GM21423 (cell line): ENCODE results near the gene CHRND.

Source experiments
- ATAC-seq: cut with Tn5 transposase; IDR thresholded peaks from one replicate; pipeline ENCODE4 v1.9.1; 2021; ENCODE audit warnings: mild to moderate bottlenecking, moderate library complexity; ENCODE audit not compliant: unreplicated experiment

CHRND gene

GRCh38 chr2:232502911-232503808 is 22.8 kb upstream of the CHRND start:
- ATAC-seq: no peak

GRCh38 chr2:232503809-232504323 is 22.1 kb upstream of the CHRND start:
- ATAC-seq: no peak

GRCh38 chr2:232504438-232504837 is 21.5 kb upstream of the CHRND start:
- no peak for ATAC-seq

GRCh38 chr2:232505856-232506255 is 20.1 kb upstream of the CHRND start:
- ATAC-seq: no peak

GRCh38 chr2:232506709-232507108 is 19.3 kb upstream of the CHRND start:
- no peak for ATAC-seq

- no peak for ATAC-seq
These were observed 17.7 kb upstream of the CHRND start for GRCh38 chr2:232508251-232508650.

- ATAC-seq: no peak
These were observed 14.5 kb upstream of the CHRND start for GRCh38 chr2:232511336-232511890.

- ATAC-seq: no peak
These were observed 13.4 kb upstream of the CHRND start for GRCh38 chr2:232512602-232513001.

- ATAC-seq: no peak
These were observed 12.6 kb upstream of the CHRND start for GRCh38 chr2:232513353-232513752.

GRCh38 chr2:232515639-232516038 is 10.3 kb upstream of the CHRND start:
- ATAC-seq: no peak

- no peak for ATAC-seq
These were observed 9.4 kb upstream of the CHRND start for GRCh38 chr2:232516551-232516950.

- no peak for ATAC-seq
These were observed 7.1 kb upstream of the CHRND start for GRCh38 chr2:232518844-232519243.

- no peak for ATAC-seq
These were observed 6.2 kb upstream of the CHRND start, which contains the start of gene PRSS56 for GRCh38 chr2:232519581-232520438. Gene PRSS56 (plus strand): TSS chr2:232520388. CDS start chr2:232520599, 211 bp downstream.

GRCh38 chr2:232520489-232520888 is 5.5 kb upstream of the CHRND start:
- ATAC-seq: no peak

- ATAC-seq: no peak
These were observed 4.9 kb upstream of the CHRND start for GRCh38 chr2:232521098-232521497.

- peak; percentile 60 for ATAC-seq
These were observed 3.9 kb upstream of the CHRND start for GRCh38 chr2:232521959-232522622.

- no peak for ATAC-seq
These were observed 3.1 kb upstream of the CHRND start for GRCh38 chr2:232522623-232523401.

GRCh38 chr2:232523402-232523681 is 2.6 kb upstream of the CHRND start:
- no peak for ATAC-seq

GRCh38 chr2:232523682-232524597 is 2.0 kb upstream of the CHRND start:
- no peak for ATAC-seq
